Measurements from ENCODE around the gene IZUMO3. TPM values are rescaled to one million over a fixed set of nuclear protein-coding genes. Genes with fewer than 3 reads are reported as not detected.
"Not testable (repeated sequence)": the region's sequence is repeated elsewhere in the genome, so short reads cannot be mapped to it uniquely, and the experiment has no call there.

Gene IZUMO3
- total RNA-seq, 1 experiment from 2014 or later, result not detected

DNA sequence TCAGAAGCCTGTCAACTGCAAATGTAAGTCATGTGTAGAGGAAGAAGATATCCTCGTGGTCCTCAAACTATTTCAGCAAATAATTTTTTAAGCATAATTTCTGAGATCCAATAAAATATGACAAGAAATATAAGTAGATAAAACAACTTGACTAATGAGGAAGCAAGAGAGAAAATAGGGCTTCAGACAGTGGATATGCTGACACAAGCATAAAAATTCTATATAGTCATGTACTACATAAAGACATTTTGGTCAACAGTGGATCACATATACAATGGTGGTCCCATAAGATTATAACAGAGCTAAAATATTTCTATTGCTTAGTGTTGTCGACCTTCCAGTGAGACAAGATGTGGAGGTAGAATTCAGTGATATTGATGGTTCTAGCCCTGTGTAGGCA is 42.2 kb upstream of the IZUMO3 start:
- ATAC-seq, result no peak
- no peaks in the 10 kb centered on the region for H4K20me1 ChIP-seq (ENCODE audit: insufficient read depth)
- ChIA-PET RAD21 (ENCODE audit: low non-redundant PET in 1 of 2, low total read pairs in 2 of 2, uncharacterized antibody in 2 of 2, unreplicated experiment in 2 of 2) (no interaction called here), POLR2A (no interaction called here), CTCF (no interaction called here)
- TF ChIP-seq JUND (IDR thresholded peaks at IDR 0.05) (no peak), TCF7L2 (IDR thresholded peaks at IDR 0.05; ENCODE audit: borderline replicate concordance, extremely low read depth, insufficient read depth, insufficient read length) (no peak)
- H3K4me1 ChIP-seq (ENCODE audit: control insufficient read depth in 1 of 2, insufficient read depth in 2 of 2, low read length in 2 of 2), result no peaks in the 10 kb centered on the region
- intact Hi-C loops (cut with micrococcal nuclease), result no loop called here
- no peaks in the 10 kb centered on the region for H3K79me2 ChIP-seq (ENCODE audit: insufficient read depth, low read length)
- no peak overlapping the region for H3K4me3 ChIP-seq (replicated peaks in 1 of 2; ENCODE audit: low read depth in 1 of 2, low read length in 2 of 2)
- no peak overlapping the region for H3K9ac ChIP-seq (ENCODE audit: low read length)
- no TSS peak for BruUV-seq (replicated peaks)
- no peak for DNase-seq (ENCODE audit: low read depth, low spot score)
- no peaks in the 10 kb centered on the region for H3K36me3 ChIP-seq (ENCODE audit: control insufficient read depth in 1 of 2, insufficient read depth in 2 of 2, low read length in 2 of 2)
- H3K27ac ChIP-seq (ENCODE audit: low read depth, low read length), result no peak overlapping the region
- no peaks in the 10 kb centered on the region for H3K27me3 ChIP-seq (ENCODE audit: insufficient read depth, low read length)
- H2AFZ ChIP-seq (ENCODE audit: low read depth, low read length, poor library complexity, severe bottlenecking), result no peak overlapping the region
- peaks cover 13 to 23% of the 10 kb centered on the region in 2 experiments; a peak in 2 of 4 replicates for H3K9me3 ChIP-seq (ENCODE audit: control insufficient read depth in 1 of 2, insufficient read depth in 1 of 2, low read depth in 1 of 2, low read length in 2 of 2)
- no peaks in the 10 kb centered on the region for H3K9me2 ChIP-seq (ENCODE audit: insufficient read depth)
- H3K4me2 ChIP-seq (ENCODE audit: low read length), result no peak overlapping the region

DNA sequence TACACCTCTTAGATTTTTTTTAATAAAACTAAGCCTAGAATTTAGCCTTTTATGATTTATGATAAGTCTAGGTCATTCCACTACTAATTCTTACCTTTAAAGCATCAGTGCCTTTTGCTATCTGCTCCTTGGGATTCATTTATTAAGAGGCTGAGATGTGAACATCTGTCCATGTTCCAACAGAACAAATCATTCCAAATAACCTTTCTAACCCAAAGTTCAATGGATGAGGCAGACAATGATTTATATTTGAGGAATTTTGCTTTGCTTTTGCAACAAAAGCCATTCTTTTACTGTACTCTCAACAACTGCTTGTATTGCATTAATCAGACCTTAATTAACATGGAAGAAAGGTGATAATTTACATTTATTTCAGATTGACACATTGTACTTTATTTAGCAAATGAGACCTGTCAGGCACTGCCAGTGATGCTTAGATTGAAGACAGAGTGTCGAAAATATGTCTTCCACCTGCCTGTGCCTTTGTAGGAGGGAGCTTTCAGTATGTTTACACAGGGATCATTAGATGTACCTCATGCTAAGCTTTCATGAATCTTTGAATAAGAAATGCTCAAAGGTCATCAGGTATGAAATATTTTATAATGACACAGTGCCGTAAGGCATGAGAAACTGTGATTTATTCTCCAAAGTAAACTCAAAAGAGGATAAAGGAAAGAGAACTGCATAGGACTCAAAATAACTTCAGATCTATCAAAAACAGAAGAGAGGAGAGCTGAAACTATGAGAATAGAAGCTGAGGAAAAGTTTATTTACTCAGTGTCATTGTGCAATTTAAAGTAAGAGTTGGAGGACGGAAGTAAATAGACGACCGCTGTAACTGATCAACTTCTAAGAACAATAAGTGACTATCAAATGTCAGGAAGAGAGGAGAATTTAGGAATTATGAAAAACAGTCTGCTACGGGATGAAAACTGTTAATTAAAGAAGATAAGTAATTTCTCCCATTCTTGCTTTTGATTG is 36.7 kb upstream of the IZUMO3 start:
- RAD21 ChIA-PET (ENCODE audit: low non-redundant PET in 1 of 2, low total read pairs in 2 of 2, uncharacterized antibody in 2 of 2, unreplicated experiment in 2 of 2), result no interaction called here
- DNase-seq (ENCODE audit: low read depth, low spot score), result no peak
- no peaks in the 10 kb centered on the region for H3K36me3 ChIP-seq (ENCODE audit: control insufficient read depth in 1 of 2, insufficient read depth in 2 of 2, low read length in 2 of 2)
- CTCF ChIA-PET, result no interaction called here
- no TSS peak for BruUV-seq (replicated peaks)
- H3K79me2 ChIP-seq (ENCODE audit: insufficient read depth, low read length), result no peaks in the 10 kb centered on the region
- ATAC-seq, result no peak
- H3K27ac ChIP-seq (ENCODE audit: low read depth, low read length), result no peak overlapping the region
- no peaks in the 10 kb centered on the region for H3K9me2 ChIP-seq (ENCODE audit: insufficient read depth)
- no peak overlapping the region for H3K4me2 ChIP-seq (ENCODE audit: low read length)
- H3K4me1 ChIP-seq (ENCODE audit: control insufficient read depth in 1 of 2, insufficient read depth in 2 of 2, low read length in 2 of 2), result no peaks in the 10 kb centered on the region
- no peak overlapping the region for H3K9ac ChIP-seq (ENCODE audit: low read length)
- no peak overlapping the region for H2AFZ ChIP-seq (ENCODE audit: low read depth, low read length, poor library complexity, severe bottlenecking)
- no peak overlapping the region for H3K4me3 ChIP-seq (replicated peaks in 1 of 2; ENCODE audit: low read depth in 1 of 2, low read length in 2 of 2)
- no peaks in the 10 kb centered on the region for H4K20me1 ChIP-seq (ENCODE audit: insufficient read depth)
- H3K27me3 ChIP-seq (ENCODE audit: insufficient read depth, low read length), result no peaks in the 10 kb centered on the region
- no peak for TF ChIP-seq RAD21 (IDR thresholded peaks at IDR 0.05; ENCODE audit: low read depth)
- peaks cover 9 to 14% of the 10 kb centered on the region in 2 experiments; a peak in 2 of 4 replicates for H3K9me3 ChIP-seq (ENCODE audit: control insufficient read depth in 1 of 2, insufficient read depth in 1 of 2, low read depth in 1 of 2, low read length in 2 of 2)
- POLR2A ChIA-PET, result no interaction called here
- intact Hi-C loops (cut with micrococcal nuclease), result no loop called here

DNA sequence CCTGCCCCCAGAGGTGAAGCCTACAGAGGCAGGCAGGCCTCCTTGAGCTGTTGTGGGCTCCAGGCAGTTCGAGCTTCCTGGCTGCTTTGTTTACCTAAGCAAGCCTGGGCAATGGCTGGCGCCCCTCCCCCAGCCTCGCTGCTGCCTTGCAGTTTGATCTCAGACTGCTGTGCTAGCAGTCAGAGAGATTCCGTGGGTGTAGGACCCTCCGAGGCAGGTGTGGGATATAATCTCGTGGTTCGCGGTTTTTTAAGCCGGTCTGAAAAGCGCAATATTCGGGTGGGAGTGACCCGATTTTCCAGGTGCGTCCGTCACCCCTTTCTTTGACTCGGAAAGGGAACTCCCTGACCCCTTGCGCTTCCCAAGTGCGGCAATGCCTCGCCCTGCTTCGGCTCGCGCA is 34.3 kb upstream of the IZUMO3 start:
- ATAC-seq; H3K9me2 ChIP-seq (ENCODE audit: insufficient read depth); RAD21 ChIA-PET (ENCODE audit: low non-redundant PET in 1 of 2, low total read pairs in 2 of 2, uncharacterized antibody in 2 of 2, unreplicated experiment in 2 of 2); DNase-seq (ENCODE audit: low read depth, low spot score); H3K27me3 ChIP-seq (ENCODE audit: insufficient read depth, low read length); H3K4me3 ChIP-seq (replicated peaks in 1 of 2; ENCODE audit: low read depth in 1 of 2, low read length in 2 of 2); H3K4me1 ChIP-seq (ENCODE audit: control insufficient read depth in 1 of 2, insufficient read depth in 2 of 2, low read length in 2 of 2); H3K9ac ChIP-seq (ENCODE audit: low read length); intact Hi-C loops (cut with micrococcal nuclease); H3K4me2 ChIP-seq (ENCODE audit: low read length); BruUV-seq (replicated peaks); CTCF ChIA-PET; H3K36me3 ChIP-seq (ENCODE audit: control insufficient read depth in 1 of 2, insufficient read depth in 2 of 2, low read length in 2 of 2); H3K79me2 ChIP-seq (ENCODE audit: insufficient read depth, low read length); H3K27ac ChIP-seq (ENCODE audit: low read depth, low read length); H2AFZ ChIP-seq (ENCODE audit: low read depth, low read length, poor library complexity, severe bottlenecking); POLR2A ChIA-PET; H4K20me1 ChIP-seq (ENCODE audit: insufficient read depth): not testable (repeated sequence)
- peaks cover 3 to 11% of the 10 kb centered on the region in 2 experiments; a peak in 2 of 4 replicates for H3K9me3 ChIP-seq (ENCODE audit: control insufficient read depth in 1 of 2, insufficient read depth in 1 of 2, low read depth in 1 of 2, low read length in 2 of 2)
